Stimulated activated CD8-positive, alpha-beta memory T cell treated with anti-CD3 and anti-CD28 coated beads, Interleukin-2, amount 100 ng/mL, for 48 hours (primary cell): Measurements from ENCODE around the gene RNF121.

Source experiments
- DNase-seq, 2 donors: peaks; one replicate each; pipeline ENCODE4 v3.0.0-alpha.2; 2020; ENCODE audit warnings: low read depth in 2 of 2

RNF121 gene

GRCh38 chr11:72005347-72006260 lies 76.8 kb downstream of the RNF121 start:
- DNase-seq, result no peak

- no peak for DNase-seq
These were observed 77.7 kb downstream of the RNF121 start for GRCh38 chr11:72006309-72007088.

GRCh38 chr11:72007089-72007476 lies 78.2 kb downstream of the RNF121 start:
- DNase-seq, result no peak

- no peak for DNase-seq
These were observed 78.7 kb downstream of the RNF121 start for GRCh38 chr11:72007587-72007986.

- DNase-seq, result no peak
These were observed 79.9 kb downstream of the RNF121 start for GRCh38 chr11:72008728-72009127.

GRCh38 chr11:72009156-72009555 lies 80.3 kb downstream of the RNF121 start:
- no peak for DNase-seq

- no peak for DNase-seq
These were observed 81.8 kb downstream of the RNF121 start for GRCh38 chr11:72010529-72011233.

- DNase-seq, result no peak
These were observed 83.3 kb downstream of the RNF121 start for GRCh38 chr11:72012091-72012630.

GRCh38 chr11:72012897-72013721 lies 84.3 kb downstream of the RNF121 start:
- DNase-seq, result no peak

- DNase-seq, result no peak
These were observed 85.2 kb downstream of the RNF121 start for GRCh38 chr11:72013765-72014711.

- DNase-seq, result no peak
These were observed 86.0 kb downstream of the RNF121 start for GRCh38 chr11:72014761-72015320.

- no peak for DNase-seq
These were observed 86.7 kb downstream of the RNF121 start for GRCh38 chr11:72015511-72016061.

- DNase-seq, result no peak
These were observed 89.3 kb downstream of the RNF121 start for GRCh38 chr11:72018171-72018570.

- no peak for DNase-seq
These were observed 94.5 kb downstream of the RNF121 start for GRCh38 chr11:72023335-72023734.

GRCh38 chr11:72024069-72024754 lies 95.4 kb downstream of the RNF121 start:
- DNase-seq, result no peak

- no peak for DNase-seq
These were observed 97.2 kb downstream of the RNF121 start for GRCh38 chr11:72026090-72026489.

- DNase-seq, result no peak
These were observed 101.7 kb downstream of the RNF121 start for GRCh38 chr11:72030472-72031045.

- no peak for DNase-seq
These were observed 107.8 kb downstream of the RNF121 start for GRCh38 chr11:72036687-72037086.
